HG02571 (cell line): ENCODE measurements around the gene FAM228A.

ENCODE experiments used
- ATAC-seq: cut with Tn5 transposase; IDR thresholded peaks from one replicate; pipeline ENCODE4 v1.9.1; 2021; ENCODE audit warnings: mild to moderate bottlenecking, moderate library complexity; ENCODE audit not compliant: unreplicated experiment

The FAM228A gene

GRCh38 chr2:24222946-24223345 lies 48.1 kb downstream of the FAM228A start:
- ATAC-seq: no peak

- ATAC-seq: no peak
Observed at GRCh38 chr2:24225499-24226242, 50.8 kb downstream of the FAM228A start.

- no peak for ATAC-seq
Observed at GRCh38 chr2:24228470-24228869, 53.6 kb downstream of the FAM228A start.

- no peak for ATAC-seq
Observed at GRCh38 chr2:24231461-24231881, 56.6 kb downstream of the FAM228A start.

GRCh38 chr2:24233321-24233720 lies 58.5 kb downstream of the FAM228A start:
- no peak for ATAC-seq

- no peak for ATAC-seq
Observed at GRCh38 chr2:24237313-24237712, 62.5 kb downstream of the FAM228A start.

GRCh38 chr2:24238158-24238557 lies 63.3 kb downstream of the FAM228A start:
- ATAC-seq: no peak

- no peak for ATAC-seq
Observed at GRCh38 chr2:24239553-24239952, 64.7 kb downstream of the FAM228A start.
